Stomach (tissue), 4 donors: ENCODE data around the gene PSMC4.

ENCODE experiments used
- CTCF ChIP-seq, 7 experiments: fragments of 450-650 bp in 4 of 7; fragments of 200-600 bp in 3 of 7; sonication (generic) in 3 of 7; IDR thresholded peaks; one replicate each; pipeline ENCODE4 v1.5.1; 2016 to 2019; ENCODE audit warnings: antibody characterized with exemption in 7 of 7, control low read depth in 2 of 7, mild to moderate bottlenecking in 1 of 7
- POLR2A ChIP-seq, 4 donors: fragments of 450-650 bp; IDR thresholded peaks; one replicate each; pipeline ENCODE4 v1.6.1; 2016; ENCODE audit warnings: antibody characterized with exemption in 4 of 4, control low read depth in 2 of 4, mild to moderate bottlenecking in 1 of 4, moderate library complexity in 1 of 4
- POLR2AphosphoS5 ChIP-seq, 3 donors: sonication (generic); formaldehyde crosslinking; IDR thresholded peaks; one replicate each; pipeline ENCODE4 v1.6.1; 2016; ENCODE audit warnings: antibody characterized with exemption in 3 of 3

GRCh38 chr19:39941151-39941550 lies 29.8 kb upstream of the PSMC4 start:
- TF ChIP-seq POLR2A (IDR thresholded peaks at IDR 0.05), result no peak
- TF ChIP-seq CTCF (IDR thresholded peaks at IDR 0.05), result no peak
- TF ChIP-seq POLR2AphosphoS5 (IDR thresholded peaks at IDR 0.05), result no peak
